Astrocyte of the cerebellum (primary cell): Measurements from ENCODE around the gene ATN1.
"Not testable (repeated sequence)": the region's sequence is repeated elsewhere in the genome, so short reads cannot be mapped to it uniquely, and the experiment has no call there.

Source experiments
- DNase-seq: peaks from one replicate; pipeline ENCODE4 v3.0.0-alpha.2; 2011; ENCODE audit warnings: low read depth
- H3K4me3 ChIP-seq: 2 replicates; pipeline ENCODE4 v1.5.1; 2011; ENCODE audit warnings: mild to moderate bottlenecking, low read depth, low read length, moderate library complexity
- in situ Hi-C: cut with HindIII; loops from 2 replicates; pipeline ENCODE4 v1.10.0; 2017; ENCODE audit warnings: low sequenced_read_pairs
- TF ChIP-seq, protein P1 (sequence below): IDR thresholded peaks from 2 replicates; pipeline ENCODE4 v1.5.1; 2012; ENCODE audit warnings: low read length, low read depth, moderate library complexity, mild to moderate bottlenecking; ENCODE audit errors: missing control alignments

Gene ATN1

GRCh38 chr12:6888360-6888759 lies 39.4 kb upstream of the ATN1 start:
- in situ Hi-C loops = no loop called here
- no peak overlapping the region for H3K4me3 ChIP-seq
- DNase-seq = no peak
- TF ChIP-seq, protein P1, sequence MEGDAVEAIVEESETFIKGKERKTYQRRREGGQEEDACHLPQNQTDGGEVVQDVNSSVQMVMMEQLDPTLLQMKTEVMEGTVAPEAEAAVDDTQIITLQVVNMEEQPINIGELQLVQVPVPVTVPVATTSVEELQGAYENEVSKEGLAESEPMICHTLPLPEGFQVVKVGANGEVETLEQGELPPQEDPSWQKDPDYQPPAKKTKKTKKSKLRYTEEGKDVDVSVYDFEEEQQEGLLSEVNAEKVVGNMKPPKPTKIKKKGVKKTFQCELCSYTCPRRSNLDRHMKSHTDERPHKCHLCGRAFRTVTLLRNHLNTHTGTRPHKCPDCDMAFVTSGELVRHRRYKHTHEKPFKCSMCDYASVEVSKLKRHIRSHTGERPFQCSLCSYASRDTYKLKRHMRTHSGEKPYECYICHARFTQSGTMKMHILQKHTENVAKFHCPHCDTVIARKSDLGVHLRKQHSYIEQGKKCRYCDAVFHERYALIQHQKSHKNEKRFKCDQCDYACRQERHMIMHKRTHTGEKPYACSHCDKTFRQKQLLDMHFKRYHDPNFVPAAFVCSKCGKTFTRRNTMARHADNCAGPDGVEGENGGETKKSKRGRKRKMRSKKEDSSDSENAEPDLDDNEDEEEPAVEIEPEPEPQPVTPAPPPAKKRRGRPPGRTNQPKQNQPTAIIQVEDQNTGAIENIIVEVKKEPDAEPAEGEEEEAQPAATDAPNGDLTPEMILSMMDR = no peak

GRCh38 chr12:6888794-6889193 lies 39.0 kb upstream of the ATN1 start:
- H3K4me3 ChIP-seq, in situ Hi-C loops, DNase-seq: not testable (repeated sequence)

- H3K4me3 ChIP-seq, in situ Hi-C loops: not testable (repeated sequence)
Observed at GRCh38 chr12:6889775-6890573, 37.8 kb upstream of the ATN1 start.

DNA sequence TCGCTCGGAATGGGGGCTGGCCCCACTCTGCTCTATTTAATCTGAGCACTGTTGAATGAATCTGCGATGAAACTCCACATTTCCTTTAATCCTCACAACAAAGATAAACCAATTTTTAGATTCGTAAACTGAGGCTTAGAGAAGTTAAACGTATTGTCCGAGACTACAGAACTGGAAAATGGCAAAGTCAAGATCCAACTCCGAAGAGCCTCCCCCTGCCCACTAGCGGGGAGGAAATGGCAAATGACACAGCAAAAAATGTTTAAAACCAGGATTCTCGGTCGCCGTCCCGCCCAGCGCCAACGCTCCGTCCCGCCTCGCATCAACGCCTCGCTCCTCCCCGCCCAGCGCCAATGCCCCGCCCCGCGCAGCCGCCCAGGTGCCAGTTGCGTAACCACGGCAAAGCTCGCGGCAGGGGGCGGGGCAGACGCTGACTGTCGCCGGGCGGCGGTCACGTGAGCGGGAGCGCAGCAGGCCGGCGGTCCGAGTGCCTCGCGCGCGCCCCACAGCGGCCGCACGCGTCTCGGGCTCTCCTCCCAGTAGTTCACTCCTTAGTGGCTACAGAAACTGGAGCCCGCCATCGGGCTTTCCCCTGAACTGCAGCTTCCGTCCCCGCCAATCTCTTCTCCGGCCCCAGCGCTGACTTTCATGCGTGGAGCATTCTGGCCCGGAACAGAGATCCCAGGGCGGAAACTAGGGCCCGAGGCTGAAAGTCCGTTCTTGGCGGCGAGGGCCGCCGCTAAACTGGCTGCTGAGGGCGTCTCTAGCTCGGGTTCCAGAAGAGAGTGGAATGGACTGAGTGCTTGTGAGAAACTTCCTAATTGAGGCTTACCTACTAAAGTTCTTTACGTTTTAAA lies 36.7 kb upstream of the ATN1 start:
- TF ChIP-seq, protein P1 = peak; percentile 75
- in situ Hi-C loops = no loop called here
- peak overlapping the region; percentile 41 for H3K4me3 ChIP-seq

More at GRCh38 chr12:6889775-6890573, 37.8 kb upstream of the ATN1 start:
- DNase-seq = not testable (repeated sequence)

GRCh38 chr12:6891646-6892001 lies 36.1 kb upstream of the ATN1 start:
- DNase-seq = no peak
- TF ChIP-seq, protein P1 = no peak
- H3K4me3 ChIP-seq = peak overlapping the region; percentile 41
- in situ Hi-C loops = no loop called here

More for the DNA sequence above, 36.7 kb upstream of the ATN1 start:
- DNase-seq = peak; percentile 87

DNA sequence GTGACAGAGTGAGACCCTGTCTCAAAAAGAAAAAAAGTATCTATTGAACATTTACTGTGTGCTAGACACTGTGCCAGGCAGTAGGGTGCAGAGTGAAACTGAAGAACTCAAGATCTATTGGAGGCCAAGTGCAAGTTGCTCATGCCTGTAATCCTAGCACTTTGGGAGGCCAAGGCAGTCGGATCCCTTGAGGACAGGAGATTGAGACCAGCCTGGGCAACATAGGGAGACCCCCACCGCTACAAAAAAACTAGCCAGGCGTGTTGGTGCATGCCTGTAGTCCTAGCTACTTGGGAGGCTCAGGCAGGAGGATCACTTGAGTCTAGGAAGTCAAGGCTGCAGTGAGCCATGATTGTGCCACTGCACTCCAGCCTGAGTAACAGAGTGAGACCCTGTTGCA lies 35.1 kb upstream of the ATN1 start:
- DNase-seq, H3K4me3 ChIP-seq, in situ Hi-C loops: not testable (repeated sequence)

DNA sequence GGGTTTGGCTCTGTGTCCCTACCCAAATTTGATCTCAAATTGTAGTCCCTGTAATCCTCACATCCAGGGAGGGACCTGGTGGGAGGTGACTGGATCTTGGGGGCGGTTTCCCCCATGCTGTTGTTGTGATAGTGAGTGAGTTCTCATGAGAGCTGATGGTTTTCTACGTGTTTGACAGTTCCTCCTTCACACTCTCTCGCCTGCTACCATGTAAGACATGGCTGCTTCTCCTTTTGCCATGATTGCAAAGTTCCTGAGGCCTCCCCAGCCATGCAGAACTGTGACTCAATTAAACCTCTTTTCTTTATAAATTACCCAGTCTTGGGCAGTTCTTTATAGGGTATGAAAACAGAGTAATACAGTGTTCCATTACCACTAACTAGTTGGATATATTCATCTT lies 33.4 kb upstream of the ATN1 start:
- no peak overlapping the region for H3K4me3 ChIP-seq
- TF ChIP-seq, protein P1 = no peak
- in situ Hi-C loops = no loop called here
- no peak for DNase-seq

DNA sequence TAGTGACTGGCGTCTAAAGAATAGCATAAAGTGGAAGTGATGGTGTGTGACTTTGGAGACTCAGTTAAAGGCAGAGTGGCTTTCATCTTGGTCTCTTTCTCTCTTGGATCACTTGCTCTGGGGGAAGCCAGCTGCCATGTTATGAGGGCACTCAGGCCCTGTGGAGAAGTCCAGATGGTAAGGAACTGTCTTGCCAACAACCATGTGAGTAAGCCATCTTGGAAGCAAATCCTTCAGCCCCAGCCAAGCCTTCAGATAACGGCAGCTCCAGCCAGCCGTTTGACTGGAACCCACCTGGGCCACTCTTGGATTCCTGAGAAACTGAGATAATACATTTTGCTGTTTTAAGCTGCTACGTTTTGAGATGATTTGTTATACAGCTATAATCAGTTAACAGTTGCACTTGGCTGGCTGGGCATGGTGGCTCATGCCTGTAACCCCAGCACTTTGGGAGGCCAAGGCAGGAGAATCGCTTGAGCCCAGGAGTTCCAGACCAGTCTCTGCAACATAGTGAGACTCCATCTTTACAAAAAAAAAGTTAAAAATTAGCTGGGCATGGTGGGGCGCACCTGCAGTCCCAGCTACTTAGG lies 30.8 kb upstream of the ATN1 start:
- TF ChIP-seq, protein P1 = no peak
- in situ Hi-C loops = no loop called here
- DNase-seq = no peak
- no peak overlapping the region for H3K4me3 ChIP-seq
